Anterior cingulate cortex (tissue), 58 donors: ENCODE data around the gene RCN2.

Experiments used
- DNase-seq, 58 donors: peaks; one replicate each; lab custom pipeline; 2025; lab: John Stamatoyannopoulos, UW

RCN2 gene

DNA sequence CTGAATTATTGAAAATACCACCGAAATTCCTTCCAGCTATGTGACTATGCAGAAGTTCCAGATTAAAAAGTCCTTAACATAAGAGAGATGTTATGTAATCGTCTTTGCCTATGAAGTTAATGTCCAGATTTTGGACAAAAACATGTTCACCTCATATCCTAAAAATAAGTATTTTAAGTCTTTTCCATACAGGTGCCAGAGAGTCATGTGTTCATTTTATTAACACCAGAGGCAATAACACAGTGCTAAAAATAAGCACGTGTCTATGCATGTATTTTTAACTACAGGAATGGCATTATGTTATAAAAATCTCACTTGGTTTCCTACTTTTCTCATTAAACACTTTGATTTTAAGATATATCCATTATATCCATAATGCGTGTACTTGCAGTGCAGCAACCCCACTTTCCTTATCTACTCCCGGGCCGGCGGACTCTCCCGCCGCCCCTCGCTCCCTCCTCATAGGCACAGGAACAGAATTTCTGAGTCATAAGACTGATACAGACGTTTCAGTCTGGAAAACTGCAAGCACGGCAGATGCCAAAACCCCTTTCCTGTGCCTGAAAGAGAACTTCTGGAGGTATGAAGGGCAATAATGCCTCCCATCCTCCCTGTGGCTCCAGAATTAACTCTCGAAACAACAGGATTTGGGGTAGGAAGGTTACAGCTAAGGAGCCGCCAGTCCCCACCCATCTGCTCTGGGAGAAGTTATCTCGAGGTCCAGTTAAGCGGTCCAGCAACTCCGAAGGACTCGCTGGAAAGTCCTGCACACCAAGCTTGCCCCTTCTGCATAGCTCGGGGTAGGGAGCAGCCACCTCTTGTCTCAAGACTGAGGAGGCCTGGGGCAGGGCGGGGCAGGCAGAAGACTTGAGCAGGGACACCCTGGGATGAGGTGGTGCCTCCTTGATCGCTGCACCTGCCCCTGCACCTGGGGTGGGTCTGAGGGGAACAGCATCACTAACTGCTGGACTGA, 41.1 kb downstream of the RCN2 start:
- no peak for DNase-seq

DNA sequence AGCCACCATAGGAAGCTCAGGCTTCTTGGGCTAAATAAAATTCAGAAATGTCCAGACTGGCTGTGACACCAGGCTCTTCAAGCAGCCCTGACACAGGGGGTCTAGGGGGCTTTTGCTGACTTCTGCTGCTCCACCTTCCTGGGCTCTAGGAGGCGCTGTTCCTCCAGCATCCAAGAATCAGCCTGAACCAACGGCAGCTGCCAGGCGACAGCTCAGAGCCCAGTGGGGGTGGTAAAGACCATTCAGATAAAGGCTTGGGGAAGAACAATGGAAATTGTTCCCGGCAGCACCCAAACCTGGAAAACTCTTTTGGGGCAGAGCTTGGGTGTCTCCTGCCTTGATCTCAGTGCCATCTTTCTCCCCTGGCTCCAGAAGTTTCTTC, 41.8 kb downstream of the RCN2 start:
- DNase-seq: peak in 31 of 58 donors; percentile 11 to 72 (median 44)

DNA sequence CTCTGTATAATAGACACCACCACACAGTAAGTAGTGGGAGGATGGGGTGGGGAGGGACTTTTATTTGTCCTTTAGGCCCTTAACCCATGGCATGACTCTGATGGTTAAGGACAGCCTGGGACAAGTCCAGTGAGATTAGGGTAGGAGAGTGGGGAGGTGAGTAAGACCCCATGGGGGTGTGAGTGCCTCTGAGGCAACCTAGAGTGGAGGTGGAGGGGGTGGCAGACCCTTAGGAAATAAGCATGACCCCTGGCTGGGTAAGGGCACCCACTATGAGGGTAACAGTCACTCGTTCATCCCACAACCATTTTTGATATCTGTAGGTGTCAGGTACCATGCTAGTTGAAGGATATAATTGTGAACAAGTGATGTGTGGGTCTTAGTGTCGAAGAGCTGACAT, 42.4 kb downstream of the RCN2 start:
- no peak for DNase-seq

DNA sequence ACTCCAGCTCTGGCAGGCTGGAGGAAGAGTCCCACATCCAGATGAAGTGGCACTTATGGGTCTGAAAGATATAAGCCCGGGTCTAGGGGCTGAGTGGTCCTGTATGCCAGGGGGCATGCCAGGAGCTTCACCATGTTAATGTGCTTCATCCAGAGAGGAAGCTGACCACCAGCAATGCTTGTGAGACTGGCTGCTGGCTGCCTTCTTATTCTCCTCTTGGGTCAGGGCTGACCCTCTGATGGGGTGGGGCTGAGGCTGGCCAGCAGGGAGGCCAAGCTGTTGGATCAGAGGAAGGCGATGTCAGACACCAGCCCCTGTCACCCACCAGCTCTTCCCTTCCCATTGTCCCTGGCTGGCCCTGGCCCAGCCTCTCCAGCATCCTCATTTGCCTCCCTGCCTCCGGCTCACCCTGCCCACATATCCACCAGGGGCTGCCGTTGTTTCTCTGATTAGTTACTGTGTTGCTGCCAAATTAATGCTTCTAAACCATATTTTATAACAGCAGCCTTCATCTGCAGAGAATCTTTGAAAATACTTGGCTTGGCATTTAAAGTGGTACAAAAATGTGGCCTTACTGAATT, 43.0 kb downstream of the RCN2 start:
- DNase-seq: no peak

DNA sequence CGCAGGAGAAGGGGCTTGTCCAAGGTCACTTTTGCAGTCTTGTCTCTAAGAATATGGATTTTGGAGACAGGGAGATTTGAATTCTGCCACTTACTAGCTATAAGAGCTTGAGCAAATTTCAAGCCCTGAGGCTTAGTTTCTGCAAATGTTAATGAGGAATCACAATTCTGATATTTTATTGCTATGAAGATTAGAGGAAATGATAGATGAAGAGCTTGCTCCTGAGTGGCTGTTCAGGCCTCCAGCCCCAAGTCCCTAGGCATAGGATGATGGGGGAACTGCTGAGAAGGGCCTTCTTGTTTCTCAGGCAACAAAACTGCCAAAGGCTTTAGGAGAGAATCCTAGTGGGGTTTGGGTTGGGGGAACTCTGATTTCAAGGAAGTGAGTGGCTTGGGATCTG, 44.6 kb downstream of the RCN2 start:
- DNase-seq: no peak

DNA sequence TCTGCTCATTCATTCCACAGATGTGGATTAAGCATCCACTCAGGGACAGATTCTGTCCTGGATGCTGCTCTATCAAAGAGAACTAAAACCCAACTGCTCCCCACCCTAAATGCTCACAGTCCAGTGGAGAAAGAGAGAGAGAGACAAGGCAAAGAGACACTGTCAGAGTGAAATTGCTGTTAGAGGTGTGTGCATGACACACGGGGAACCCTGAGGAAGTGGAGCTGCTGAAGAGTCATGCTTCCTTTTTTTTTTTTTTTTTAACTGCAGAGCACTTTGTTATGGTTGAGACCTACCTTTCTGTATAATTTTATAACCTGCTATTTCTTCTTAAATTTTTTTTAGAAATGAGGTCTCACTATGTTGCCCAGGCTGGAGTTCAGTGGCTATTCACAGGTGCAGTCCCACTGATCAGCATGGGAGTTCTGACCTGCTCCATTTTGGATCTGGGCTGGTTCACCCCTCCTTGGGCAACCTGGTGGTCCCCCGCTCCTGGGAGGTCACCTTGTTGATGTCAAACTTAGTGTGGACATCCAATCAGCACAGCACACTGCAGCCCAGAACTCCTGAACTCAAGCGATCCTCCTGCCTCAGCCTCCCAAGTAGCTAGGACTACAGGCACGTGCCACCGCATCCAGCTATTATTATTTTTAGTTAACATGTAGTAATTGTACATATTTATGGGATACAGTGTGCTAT, 45.2 kb downstream of the RCN2 start:
- no peak for DNase-seq

DNA sequence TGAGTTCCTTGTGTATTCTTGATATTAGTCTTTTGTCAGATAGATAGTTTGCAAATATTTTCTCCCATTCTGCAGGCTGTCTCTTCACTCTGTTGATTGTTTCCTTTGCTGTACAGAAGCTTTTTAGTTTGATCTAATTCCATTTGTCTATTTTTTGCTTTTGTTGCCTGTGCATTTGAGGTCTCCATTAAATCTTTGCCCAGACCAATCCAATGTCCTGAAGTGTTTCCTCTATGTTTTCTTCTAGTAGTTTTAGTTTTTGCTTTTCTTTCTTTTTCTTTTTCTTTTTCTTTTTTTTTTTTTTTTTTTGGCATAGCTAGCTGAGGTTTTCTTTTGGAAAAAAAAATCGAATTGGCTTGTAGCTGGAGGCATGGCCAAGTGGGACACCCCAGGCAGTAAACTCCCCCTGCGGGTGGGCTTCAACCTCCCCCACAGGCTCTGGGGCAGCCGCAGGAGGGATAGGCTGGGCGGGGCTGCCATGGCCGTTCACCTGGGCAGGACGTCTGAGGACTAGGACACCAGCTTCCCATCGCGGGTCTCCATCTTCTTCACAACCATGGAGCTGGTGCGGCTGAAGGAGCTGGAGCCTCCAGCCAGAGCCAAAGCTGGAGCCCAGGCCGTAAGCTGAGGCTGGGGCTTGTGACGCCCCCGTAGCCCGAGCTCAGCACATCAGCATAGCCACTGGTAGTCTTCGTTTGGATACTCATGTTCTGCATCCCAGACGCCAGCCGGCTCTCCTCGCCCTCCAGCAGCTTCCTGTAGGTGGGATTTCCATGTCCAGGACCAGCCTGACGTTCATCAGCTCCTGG, 47.2 kb downstream of the RCN2 start:
- DNase-seq: no peak

DNA sequence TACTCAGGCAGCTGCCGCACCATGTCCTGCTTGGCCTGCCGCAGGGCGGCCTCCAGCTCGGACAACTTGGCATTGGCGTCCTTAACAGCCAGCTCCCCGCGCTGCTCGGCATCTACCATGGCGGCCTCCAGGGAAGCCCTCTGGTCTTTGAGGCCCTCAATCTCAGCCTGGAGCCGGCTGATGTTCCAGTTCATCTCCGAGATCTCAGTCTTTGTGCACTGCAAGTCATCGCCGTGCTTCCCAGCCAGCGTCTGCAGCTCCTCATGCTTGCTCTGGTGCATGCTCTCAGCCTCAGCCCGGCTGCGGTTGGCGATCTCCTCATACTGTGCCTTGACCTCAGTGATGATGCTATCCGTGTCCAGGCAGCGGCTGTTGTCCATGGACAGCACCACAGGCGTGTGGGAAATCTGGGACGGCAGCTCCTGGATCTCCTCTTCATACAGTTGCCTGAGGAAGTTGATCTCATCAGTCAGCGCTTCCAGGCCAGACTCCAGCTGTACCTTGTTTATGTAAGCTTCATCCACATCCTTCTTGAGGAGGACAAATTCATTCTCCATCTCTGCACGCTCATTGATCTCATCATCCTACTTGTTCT, 47.9 kb downstream of the RCN2 start:
- DNase-seq: no peak

DNA sequence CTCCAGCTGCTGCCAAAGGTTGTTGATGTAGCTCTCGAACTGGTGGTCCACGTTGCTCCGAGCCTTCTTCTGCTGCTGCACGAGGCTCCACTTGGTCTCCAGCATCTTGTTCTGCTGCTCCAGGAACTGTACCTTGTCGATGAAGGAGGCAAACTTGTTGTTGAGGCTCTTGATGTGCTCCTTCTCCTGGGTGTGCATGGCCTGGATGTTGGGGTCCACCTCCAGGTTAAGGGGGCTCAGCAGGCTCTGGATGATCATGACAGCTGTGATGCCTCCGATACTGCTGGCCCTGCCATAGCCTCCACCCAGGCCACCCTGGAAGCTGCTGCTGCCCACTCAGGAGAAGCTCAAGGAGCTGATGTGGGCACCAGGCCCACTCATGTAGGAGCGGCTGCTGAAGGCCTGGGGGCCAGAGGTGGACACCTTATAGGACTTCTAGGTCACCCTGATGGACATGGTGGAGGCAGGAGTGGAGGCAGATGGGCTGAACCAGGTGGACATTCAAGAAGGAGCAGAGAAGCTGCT, 48.5 kb downstream of the RCN2 start:
- DNase-seq: no peak

DNA sequence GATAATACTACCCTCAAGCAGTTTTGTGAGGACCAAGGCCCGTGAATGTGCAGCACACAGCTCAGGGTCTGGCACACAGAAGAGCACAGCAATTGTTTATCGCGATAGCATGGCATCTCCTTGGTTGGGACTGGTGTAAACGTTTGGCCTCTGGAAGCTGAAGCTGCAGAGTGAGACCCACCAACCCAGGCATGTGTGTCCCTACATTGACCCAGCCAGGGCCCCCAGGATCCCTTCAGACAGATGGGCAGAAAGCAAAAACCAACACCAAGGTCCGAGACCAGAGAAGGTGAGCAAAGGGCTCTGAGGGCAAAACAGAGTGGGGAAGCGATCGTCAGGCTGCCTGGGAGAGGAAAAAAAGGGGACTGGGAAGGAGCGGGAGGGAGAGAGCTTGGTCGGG, 50.8 kb downstream of the RCN2 start:
- DNase-seq: no peak

DNA sequence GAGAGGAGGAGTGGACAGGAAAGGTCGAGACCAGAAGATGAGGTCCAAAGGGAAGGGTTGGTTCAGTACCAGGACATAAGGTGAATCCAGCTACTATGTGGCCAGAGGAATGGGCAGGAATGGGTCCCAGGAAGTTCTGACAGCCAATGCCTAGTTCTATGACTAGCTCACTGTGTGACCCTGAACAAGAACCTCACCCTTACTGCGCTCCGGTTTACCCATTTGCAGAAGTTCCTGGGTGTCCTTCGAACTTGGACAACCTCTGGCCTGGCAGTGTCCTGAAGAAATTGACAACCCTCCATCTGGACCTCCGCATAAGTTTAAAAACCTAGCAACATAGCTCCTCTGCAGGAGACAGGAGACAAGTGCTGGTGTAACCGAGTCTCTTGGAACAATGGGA, 51.2 kb downstream of the RCN2 start:
- no peak for DNase-seq

DNA sequence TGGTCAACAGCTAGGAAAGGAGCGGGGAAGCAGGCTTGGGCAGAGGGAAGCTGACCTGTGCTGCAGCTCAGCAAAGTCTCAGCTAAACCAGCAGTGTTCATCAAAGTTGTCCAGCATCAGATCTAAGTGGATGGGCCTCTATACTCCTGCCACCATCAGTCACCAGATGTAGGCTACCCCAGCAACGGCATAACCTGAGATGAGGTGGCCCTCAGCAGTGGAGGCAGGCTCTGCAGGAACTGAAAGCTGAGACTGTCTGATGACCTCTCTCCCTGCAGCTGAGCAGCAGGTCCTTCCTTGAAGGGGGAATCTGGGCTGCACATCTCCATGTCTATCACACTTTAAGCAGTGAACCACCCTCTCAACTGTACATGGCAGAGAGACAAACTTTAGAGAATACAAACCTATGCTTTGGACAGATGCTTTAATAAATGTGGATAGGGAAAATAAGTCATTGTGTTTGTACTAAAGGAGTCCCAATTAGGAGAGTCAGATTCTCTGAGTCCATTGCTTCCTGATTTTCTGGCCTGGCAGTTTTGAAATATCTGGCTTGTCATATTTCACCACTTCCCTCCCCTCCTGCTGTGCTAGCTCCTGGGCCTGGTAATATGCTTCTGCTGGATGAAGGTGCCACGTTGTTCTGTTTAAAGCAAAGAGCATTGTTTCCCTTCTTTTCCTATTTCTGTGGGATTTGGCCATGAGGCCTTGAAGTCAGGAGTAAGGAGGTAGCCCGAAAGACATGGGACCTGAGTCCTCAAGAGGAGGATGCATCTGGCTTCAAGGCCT, 52.2 kb downstream of the RCN2 start:
- no peak for DNase-seq

DNA sequence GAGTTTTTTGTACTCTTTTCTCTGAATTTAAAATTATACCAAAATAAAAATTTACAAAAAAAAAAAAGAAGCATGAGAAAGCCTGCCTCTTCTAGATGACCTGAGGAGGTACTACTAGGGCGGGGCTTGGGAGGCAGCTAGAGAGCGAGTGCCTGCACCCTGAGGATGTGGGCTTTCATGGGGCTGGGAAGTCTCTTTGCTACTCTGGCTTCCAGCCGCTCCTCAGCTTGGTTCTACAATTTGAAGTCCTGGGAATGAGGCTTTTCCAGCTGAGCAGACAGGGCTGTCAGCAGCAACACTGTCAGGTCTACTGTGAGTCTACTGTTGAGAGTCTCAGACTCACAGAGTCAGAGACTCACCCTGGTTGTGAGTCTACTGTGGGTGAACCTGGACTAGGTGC, 55.2 kb downstream of the RCN2 start:
- no peak for DNase-seq

DNA sequence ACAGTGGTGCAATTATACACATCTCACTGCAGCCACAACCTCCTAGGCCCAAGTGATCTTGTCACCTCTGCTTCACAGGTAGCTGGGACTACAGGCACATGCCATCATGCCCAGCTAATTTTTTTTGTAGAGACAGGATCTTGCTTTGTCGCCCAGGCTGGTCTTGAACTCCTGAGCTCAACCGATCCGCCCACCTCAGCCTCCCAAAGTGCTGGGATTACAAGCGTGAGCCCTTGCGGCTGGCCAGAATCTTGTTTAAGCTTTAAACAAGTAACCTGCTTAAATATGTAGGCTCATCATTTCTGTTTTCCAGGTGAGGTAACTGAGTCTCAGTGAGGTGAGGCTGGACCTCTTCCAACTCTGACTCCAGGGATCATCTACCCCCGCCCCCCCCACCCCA, 55.7 kb downstream of the RCN2 start:
- no peak for DNase-seq

DNA sequence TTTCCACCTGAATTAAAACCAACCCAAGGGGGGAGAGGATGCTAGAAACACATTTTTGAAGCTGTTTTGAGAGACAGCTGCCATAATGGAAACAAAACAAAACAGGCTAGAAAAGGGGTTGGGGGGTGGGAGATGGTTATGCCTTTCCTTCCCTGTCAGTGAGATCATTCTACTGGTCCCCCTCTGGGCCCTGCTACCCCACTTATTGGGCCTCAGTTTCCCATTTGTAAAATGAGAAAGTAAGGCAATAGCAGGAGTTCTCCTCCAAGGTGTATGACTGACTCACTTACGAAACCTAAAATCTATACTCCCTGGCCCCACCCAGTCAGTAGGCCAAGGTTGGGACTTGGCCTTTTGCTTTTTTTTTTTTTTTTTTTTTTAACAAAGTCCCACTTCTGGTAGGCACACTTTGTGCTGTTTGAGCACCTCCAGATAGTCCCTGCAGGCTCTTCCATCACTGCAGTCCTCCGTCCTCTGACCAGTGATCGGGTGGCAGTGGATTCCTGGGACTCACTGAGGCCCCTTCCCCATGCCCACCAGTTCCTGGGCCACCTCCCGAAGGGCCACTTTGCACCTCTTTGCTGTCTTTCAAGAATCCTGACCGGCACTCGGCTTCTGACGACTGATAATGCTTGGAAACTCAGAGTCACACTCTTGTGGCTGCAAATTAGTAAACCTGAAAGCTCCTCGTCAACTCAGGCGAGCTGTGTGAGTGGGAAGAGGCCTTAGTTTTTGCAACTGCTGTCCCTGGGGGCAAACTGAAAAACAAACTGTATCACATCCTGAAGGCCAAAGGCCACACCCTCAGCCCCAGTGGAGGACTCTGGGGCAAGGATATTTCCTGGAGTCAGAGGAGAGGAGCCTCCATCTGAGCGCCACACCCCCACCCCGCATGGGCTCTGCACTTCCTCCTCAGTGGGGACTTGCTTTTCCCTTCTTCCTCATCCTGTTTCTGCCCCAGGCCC, 56.6 kb downstream of the RCN2 start:
- DNase-seq: no peak

DNA sequence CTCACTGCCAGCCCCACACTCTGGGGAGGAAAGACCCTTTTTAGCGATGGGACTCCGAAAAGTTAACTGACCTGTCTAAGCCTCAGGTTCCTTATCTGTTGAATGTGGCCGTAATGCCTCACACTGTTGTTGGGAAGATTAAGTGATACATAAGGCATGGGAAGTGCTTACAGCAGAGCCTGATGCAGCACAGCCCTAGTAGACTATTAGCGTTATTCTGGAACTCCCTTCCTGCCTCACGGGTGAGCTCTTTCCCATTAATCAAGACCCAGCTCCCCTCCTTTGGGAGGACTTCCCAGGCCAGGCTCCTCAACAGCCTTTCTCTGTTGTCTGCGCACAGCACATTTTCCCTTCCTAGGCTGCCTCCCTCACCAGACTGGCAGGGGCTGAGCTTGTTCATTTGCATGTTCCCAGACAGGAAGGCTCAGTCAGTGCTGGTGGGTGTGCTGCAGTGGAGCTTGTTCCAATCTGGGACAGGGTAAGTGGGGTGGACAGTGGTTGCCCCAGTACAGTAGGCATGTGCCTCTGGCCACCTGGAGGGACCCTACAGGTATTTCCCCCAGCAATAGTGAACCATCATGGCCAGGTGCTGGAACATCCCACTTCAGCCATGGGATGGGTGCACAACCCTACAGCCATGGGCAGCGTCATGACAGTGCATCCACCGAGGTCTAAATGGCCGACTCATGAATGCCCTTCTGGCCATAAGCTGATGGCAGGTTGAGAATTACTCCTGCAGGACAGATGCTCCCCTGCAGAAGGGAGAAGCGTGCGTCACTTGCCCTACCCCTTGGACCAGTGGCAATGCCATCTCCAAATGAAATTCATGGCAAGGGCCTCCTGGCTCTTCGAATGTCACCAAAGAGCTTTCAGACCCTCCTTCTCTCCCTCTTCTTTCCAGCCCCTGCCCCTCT, 57.6 kb downstream of the RCN2 start:
- DNase-seq: peak in 5 of 58 donors; percentile 14 to 40 (median 20)

DNA sequence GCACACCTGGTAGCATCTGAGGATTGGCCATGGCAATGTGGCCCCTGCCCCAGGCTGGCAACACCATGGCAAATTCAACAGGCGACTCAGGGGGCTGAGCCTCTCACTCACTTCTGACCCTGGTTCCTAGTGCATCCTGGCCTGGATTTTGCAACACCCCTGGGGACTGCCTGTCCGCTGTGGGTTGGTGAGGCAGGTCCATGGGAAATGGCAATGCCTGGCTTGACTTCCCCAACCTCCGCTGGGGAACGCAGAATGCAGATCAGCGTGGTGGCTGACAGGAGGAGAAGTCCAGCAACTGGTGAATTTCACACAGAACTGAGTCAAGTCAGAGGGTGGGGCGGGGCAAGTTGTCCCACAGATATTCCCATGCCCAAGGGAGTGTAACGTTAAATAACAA, 59.5 kb downstream of the RCN2 start:
- DNase-seq: no peak
